ENCODE results near the gene GALNT11. TPM values are rescaled to one million over a fixed set of nuclear protein-coding genes. Genes with fewer than 3 reads are reported as not detected.

Gene GALNT11
- total RNA-seq, 1 experiment from 2014 or later: 24.1 TPM

DNA sequence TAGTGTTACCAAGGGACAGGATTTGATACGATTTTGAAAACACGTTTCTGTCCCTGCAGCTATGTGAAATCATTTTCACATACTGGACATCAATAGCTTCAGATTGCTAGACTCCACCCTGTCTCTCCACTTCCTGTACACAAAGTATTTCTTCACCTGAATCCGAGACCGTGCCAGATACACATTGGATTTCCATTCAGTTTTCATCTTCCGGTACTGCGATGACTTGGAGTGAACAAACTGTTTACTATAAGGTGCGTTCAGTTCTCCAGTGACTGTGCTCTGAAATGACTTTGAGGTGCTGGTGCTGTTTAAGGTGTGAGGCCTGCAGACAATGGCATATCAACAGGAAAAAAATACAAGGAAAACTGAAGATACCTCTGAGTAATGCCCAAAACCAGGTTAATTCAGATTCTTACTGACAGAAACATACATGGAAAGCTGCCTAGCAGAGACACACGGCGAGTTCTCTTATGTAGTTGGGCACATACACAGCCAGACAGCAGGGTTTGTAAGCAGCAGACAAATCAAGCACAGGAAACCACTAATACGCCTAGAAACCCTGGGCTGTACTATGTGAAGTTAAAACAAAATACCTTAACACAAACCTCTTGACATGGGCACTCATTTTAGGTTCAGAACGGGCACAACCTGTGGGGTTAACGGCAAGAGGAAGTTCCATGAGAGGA, 119.2 kb downstream of the GALNT11 start:
- Histone ChIP-seq H3K9me3 (ENCODE audit: control insufficient read depth, low read depth, low read length) (no peaks in the 10 kb centered on the region), H3K23ac (ENCODE audit: insufficient read length, low read depth, low read length) (no peak overlapping the region), H4K91ac (ENCODE audit: insufficient read length, low read depth, low read length) (no peak overlapping the region), H2BK20ac (ENCODE audit: low read depth, low read length, poor library complexity, severe bottlenecking) (no peak overlapping the region), H3K18ac (ENCODE audit: insufficient read length, low read depth, low read length) (no peak overlapping the region), H2AFZ (ENCODE audit: low read length) (no peak overlapping the region), H4K20me1 (ENCODE audit: control insufficient read depth, insufficient read depth, insufficient read length) (no peaks in the 10 kb centered on the region), H3K4me2 (ENCODE audit: insufficient read depth, insufficient read length, low read length) (no peak overlapping the region), H3K23me2 (ENCODE audit: insufficient read length, low read depth, low read length, poor library complexity, severe bottlenecking) (no peaks in the 10 kb centered on the region), H3K4me1 (ENCODE audit: insufficient read depth, low read length) (no peaks in the 10 kb centered on the region), H2BK5ac (ENCODE audit: insufficient read length, low read length) (no peak overlapping the region), H3K79me2 (ENCODE audit: insufficient read depth, low read length) (no peaks in the 10 kb centered on the region), H2AK5ac (ENCODE audit: insufficient read length, low read length) (no peak overlapping the region), H4K8ac (replicated peaks; ENCODE audit: insufficient read length, low read depth, low read length) (no peak overlapping the region), H2BK120ac (ENCODE audit: low read depth, low read length, poor library complexity, severe bottlenecking) (no peak overlapping the region), H3K27ac (ENCODE audit: insufficient read length, low read depth, low read length) (no peak overlapping the region), H2BK15ac (ENCODE audit: low read depth, low read length) (no peak overlapping the region), H2BK12ac (ENCODE audit: insufficient read length, low read depth, low read length) (no peak overlapping the region), H3K79me1 (ENCODE audit: insufficient read depth, low read depth, low read length, poor library complexity, severe bottlenecking) (no peaks in the 10 kb centered on the region), H3K56ac (ENCODE audit: insufficient read length, low read depth, low read length) (no peak overlapping the region), H4K5ac (ENCODE audit: insufficient read length, low read depth, low read length) (no peak overlapping the region), H3K27me3 (ENCODE audit: insufficient read depth, low read length) (no peaks in the 10 kb centered on the region), H3T11ph (ENCODE audit: low read length) (no peak overlapping the region), H3K4ac (ENCODE audit: low read depth, low read length) (no peak overlapping the region), H3K9ac (ENCODE audit: extremely low read depth, insufficient read length, low read length) (no peak overlapping the region), H3K14ac (ENCODE audit: insufficient read depth, low read length) (no peak overlapping the region)
- Mint-ChIP-seq H3K27ac (peak overlapping the region in 1 of 3 experiments; percentile 36; a peak in 1 of 7 replicates), H3K9me3 (no peaks in the 10 kb centered on the region), H3K4me3 (no peak overlapping the region), H3K36me3 (ENCODE audit: insufficient read depth in 1 of 3, low read depth in 3 of 3) (peaks cover 20 to 76% (median 71%) of the 10 kb centered on the region in 3 experiments; a peak in 6 of 7 replicates), H3K4me1 (no peaks in the 10 kb centered on the region), H3K27me3 (ENCODE audit: low read depth) (no peaks in the 10 kb centered on the region)
- TF ChIP-seq, protein P1, sequence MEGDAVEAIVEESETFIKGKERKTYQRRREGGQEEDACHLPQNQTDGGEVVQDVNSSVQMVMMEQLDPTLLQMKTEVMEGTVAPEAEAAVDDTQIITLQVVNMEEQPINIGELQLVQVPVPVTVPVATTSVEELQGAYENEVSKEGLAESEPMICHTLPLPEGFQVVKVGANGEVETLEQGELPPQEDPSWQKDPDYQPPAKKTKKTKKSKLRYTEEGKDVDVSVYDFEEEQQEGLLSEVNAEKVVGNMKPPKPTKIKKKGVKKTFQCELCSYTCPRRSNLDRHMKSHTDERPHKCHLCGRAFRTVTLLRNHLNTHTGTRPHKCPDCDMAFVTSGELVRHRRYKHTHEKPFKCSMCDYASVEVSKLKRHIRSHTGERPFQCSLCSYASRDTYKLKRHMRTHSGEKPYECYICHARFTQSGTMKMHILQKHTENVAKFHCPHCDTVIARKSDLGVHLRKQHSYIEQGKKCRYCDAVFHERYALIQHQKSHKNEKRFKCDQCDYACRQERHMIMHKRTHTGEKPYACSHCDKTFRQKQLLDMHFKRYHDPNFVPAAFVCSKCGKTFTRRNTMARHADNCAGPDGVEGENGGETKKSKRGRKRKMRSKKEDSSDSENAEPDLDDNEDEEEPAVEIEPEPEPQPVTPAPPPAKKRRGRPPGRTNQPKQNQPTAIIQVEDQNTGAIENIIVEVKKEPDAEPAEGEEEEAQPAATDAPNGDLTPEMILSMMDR (conservative IDR thresholded peaks at IDR 0.05): no peak
- no peak for DNase-seq
- WGBS (ENCODE audit: extremely low coverage, insufficient read length, low lambda C conversion rate): no CpG with 5 or more reads among the region's 12 CpGs
